Stimulated activated CD4-positive, alpha-beta T cell treated with anti-CD3 and anti-CD28 coated beads, Interleukin-4, amount 100 ng/mL, for 48 hours (primary cell): Measurements from ENCODE around the gene ANK2.
"Not testable (repeated sequence)": the region's sequence is repeated elsewhere in the genome, so short reads cannot be mapped to it uniquely, and the experiment has no call there.

Experiments
- DNase-seq, 2 donors: peaks; one replicate each; pipeline ENCODE4 v3.0.0-alpha.2; 2020; ENCODE audit warnings: low read depth in 2 of 2

Gene ANK2

DNA sequence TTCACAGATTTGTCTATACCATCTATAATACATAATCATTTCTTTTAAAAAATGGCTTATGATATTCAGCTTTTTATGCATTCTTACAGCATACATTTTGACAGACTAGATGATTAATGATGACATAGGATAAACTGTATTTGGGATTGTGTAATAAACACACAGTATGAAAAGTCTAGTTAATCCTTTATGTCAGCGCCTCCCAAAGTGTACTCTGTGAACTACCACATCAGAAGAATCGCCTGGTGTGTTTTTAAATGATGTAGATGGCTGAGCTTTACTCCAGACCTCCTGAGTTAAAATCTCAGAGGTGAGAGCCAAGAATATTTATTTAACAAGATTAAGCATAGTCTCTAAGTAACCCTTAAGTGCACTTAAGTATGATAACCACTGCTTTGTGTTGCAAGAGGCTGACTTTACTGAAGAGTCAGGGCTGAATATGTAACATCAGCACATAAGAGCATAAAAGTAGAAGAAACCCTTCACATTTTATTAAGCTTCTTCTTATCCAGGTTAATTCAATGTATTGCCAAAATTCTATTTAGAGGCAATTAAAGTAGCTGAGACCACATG lies 104.2 kb downstream of the ANK2 start:
- DNase-seq, result no peak

DNA sequence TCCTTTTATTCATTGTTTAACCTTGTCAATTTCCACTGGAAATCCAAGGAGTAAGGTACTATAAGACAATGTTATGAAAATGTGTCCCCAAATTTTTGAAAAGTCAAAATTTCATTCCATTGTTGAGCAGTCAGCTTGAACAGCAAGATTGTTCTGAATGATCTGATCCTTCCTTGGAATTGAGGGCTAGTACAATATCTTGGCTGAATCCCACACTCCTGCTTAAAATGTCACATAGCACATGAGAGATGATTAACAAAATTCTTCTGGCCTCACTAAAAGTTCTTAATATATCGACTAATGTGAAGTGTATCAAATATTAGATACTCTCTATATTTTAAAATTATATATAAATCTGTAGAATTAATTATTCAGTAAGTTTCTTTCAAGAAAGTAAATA lies 104.8 kb downstream of the ANK2 start:
- DNase-seq, result no peak

DNA sequence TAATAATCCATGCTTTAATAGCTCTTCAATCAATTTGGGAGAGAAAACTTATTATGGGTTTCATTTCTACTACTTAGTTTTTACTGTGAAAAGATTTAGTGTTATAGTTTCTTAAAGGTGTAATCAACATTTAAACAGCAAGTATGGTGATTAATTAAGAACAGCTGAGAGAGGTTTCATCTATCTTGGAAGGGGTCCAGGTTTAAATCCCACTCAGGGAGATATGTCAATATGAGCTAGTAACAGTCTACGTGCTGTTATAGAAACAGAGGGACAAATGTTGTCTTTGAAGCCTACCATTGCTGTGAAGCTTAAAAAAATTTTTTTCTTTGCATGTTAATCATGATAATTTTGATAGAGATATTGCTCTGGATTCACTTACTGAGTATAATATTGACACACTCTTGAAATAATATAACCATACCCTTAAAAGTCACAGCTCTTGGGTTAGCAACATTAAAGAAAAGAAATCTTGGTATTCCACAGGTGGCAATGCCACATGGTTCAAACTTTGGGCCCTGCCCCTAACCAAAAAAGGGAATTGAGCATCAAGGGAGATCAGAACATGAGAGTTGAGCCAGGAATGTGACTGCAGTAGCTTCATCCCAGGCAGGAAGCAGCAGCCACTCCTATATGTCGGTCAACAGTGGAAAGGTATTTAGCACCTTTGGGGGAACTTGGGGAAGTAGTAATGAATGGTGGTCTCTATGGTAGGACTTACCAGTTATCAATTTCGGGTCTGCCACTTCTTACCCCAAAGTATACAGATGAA lies 107.8 kb downstream of the ANK2 start:
- no peak for DNase-seq

DNA sequence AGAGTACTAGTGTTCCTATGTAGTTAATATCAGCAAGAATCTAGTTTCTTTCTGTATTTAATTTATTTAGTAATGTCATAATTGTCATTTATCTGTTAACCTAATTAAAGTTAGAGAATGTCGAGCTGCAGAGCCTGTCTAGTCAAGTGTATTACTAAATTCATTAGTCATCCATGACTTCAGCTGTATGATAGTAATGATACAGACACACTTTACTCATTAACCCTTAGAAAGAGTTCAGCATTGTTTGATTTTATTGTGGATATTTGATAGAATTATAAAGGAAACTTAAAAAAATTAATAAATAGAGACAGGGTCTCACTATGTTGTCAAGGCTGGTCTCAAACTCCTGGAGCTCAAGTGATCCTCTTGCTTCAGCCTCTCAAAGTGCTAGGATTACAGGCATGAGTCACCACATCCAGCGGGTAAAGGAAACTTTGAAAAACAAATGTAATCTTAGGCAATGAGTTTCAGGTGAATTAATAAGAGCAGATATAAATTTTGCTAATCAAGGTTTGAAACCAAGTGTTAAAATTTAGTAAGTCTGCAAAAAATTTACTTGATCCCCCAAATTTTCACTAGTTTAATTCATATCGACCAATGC lies 110.6 kb downstream of the ANK2 start:
- no peak for DNase-seq

DNA sequence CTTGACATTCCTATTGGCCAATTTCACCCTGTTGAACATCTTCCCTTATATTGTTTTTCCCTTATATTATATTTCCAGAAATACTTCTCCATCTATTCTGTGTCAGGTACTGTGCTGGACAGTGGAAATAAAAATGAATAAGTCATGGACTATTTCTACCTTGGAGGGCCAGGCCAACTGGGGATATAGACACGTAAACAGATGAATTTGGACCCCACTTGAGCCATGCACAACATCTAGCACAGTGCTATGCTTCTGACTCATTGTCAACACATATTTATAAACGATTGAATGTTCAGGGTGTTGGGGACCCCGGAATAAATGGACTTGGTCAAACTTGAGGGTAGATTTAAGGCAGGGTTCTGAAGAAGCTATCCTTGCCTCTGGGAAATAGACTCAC lies 111.1 kb downstream of the ANK2 start:
- no peak for DNase-seq

DNA sequence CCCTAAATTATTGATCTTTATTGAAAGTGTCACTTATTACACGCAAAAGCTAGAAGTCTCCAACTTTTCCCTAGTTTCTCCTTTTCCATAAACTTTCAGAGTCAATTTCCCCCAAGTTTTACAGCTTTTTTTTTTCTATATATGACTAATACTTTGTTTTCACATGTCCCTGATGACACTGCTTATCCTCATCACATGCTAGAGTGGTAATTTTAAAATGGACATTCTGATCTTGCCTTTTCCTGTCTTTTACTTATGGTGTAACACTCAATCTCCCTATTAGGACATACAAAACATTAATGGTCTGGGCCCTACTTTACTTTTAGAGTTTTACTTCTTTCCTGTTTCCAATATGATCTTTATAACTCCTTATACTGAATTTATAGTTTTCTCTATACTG lies 112.6 kb downstream of the ANK2 start:
- DNase-seq, result no peak

DNA sequence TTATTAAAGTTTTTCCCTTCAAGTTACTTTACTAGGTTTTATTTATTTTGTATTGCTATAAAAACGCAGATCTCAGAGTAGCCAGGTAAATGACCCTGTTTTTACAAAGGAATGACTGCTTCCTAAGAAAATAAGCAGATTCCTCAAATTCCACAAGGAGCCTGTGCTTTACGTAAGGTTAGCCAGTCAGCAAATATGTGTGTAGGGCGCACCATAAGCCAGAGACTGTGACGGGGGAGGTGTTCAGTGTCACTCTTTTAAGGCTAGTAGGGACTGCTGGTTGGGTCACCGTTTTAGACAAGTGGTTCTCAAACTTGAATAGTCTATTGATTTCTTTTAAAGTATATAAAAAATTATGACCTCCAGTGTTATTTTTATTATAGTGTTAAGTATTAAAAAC lies 119.9 kb downstream of the ANK2 start:
- DNase-seq, result no peak

DNA sequence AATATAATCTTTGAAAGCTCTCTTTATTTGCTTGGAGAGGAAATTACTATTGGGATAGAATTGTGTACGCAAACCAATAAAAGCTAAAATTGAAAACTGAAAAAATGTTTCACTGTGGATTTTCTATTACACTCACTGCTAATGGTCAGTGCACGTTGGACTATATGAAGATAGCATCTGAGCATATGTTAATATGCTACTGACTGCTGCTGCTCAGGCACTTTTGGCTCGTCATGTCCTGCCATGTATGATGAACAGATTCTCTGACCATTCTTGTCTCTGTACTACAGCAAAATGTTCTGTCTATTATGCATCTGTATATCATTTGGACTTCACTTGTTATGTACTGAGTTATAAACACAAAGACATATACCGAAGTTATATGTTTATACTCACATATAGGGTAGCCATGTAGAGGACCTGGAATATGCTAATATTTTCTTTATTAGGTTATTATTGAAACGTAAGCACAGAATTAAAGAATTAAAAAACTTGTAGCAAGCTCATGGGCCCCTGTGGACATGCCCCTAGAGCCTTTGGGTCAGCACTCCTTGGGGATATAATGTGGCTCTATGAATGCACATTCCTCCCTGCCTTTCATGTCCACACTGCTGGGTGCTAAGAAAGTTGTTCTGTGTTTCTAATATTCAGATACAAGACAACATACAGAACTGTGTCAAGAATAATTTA lies 120.8 kb downstream of the ANK2 start:
- no peak for DNase-seq

DNA sequence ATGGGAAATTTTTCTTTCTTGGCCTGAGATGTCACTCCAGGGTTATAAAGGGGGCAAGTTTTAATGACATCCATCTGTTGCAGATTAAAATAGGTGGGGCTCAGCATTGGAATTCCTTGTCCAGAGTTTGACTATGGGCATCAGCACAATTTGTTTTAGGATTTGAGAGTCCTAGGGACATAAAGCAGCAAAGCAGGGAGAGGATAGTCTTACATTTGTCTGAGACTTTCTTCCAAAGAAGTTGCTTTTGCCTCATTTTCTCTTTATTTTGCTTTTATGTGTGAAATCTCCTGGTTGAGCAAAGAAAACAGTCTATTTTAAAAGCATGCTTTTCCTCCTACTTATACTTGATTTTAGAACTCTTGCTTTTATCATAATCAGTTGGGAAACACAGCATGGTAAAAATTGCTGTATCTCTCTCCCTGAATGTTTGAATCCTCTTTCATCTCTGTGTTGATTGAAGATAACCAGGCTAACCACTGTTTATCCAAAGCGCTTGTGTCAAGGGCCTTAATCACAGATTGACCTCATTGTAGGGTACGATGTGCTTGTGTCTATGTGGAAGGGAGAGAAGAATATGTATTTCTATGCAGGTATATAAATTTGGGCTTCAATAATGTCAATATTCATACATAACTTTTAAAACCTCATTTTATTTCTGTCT lies 121.5 kb downstream of the ANK2 start:
- DNase-seq, result no peak

DNA sequence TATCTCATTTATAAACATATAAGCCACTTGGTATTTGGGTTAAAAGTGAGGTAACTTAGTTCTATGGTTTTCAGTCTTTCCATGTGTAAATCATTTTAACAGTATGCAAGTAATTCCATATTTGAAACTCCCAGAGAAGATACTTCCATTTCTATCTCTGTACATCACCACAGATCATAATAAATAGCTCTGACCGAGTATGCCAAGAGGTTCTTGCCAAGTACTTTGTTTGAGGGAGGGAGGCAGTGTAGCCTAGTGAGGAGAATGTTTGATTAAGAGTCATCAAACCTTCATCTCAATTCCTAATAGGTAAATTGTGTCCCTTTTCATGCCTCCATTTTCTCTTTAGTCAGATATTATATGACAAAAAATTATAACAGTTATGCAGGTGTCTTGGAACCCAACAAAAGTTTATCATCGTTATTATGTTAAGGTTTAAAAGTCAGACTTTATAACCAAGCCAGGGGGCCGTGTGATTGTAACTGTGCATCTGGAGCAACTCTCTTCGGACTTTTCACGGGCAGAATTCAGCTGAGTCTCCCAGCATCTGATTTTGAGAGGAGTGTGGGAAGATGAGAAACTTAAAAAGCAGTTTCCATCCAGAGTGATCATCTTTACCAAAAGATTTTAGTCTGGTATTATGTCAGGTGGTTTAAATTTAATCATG lies 123.8 kb downstream of the ANK2 start:
- DNase-seq, result no peak

DNA sequence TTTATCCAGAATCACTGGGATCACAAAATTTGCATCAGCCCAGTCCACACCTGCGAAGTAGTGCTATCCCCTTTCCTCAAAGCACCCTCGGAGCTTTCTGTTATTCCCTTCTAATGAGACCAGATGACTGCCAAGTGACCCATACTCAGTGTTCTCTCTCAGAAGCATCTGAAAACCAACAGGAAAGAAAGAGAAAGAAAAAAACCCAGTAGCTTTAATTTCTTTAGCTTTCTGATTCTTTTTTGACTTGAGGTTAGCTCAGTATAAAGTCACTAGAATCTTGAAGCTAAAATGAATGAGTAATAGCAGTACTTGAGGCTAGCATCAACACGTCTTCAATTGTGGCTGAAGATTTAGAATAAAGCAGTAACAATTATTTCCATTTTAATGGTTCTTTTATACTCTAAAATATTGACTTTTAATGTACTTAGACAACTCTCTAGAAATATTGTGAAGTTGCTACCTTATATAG lies 124.4 kb downstream of the ANK2 start:
- no peak for DNase-seq

DNA sequence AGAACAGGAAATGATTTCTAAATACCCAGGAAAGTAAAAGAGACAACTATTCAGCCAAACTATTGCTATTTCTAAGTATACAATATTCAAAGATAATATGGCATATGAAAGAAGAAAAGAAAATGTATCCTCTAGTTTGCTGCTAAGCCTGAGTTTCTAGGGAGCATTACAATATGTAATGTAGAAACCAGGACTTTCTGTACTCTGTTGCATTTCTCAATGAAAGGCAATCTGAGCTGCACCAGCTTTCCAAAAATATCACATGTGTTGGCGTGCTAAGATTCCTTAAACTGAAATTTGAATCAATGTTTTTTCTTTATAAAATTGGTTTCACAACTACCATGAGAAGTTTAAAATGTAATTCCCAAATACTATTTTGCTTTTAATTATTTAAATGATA lies 129.6 kb downstream of the ANK2 start:
- no peak for DNase-seq

DNA sequence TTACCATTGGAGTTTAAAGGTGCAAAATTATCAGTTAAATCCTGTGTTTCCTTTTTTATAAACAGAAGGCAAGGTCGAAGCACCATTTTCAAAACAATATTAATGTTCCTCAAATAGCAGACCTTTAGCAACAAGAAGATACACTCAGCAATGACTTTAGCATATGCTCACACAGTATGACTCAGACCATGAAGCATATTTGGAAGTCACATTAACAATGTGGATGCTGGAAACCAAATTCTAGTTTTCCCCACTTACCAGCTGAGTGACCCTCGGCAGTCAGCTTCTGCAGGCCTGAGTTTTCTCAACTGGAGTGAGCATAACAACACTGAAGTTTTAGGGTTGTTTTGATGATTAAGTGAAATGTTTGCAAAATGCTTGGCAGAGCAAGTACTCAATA lies 130.5 kb downstream of the ANK2 start:
- no peak for DNase-seq

DNA sequence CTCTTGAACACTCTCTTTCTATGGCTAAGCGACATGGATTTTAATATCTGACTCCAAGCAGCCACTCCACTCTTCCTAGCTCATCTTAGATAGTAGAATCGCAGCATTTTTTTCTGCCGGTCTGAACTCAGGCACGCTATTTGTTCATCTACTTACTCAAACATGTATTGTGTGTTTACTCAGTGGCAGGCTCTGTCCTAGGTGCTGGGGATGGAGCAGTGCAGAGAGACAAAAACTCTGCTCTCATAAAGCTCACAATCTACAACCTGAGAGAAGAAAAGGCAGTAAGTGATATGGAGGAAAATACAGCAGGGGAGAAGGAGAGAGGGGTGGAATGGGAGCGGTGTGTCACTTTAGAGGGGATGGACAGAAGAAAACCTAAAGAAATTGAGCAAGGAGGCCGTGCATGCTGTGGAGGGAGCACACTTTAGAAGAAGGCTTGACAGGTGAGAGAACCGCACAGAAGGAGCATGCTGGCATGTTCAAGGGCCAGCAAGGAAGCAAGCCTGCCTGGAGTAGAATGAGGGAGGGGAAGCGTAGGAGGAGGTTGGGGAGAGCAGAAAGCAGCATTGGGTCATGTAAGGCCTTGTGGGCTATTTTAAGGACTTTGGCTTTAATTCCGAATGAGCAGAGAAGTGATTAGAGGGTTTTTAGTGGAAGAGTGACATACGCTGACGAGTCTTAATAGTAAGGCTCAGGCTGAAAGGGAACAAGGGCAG lies 132.0 kb downstream of the ANK2 start:
- no peak for DNase-seq

DNA sequence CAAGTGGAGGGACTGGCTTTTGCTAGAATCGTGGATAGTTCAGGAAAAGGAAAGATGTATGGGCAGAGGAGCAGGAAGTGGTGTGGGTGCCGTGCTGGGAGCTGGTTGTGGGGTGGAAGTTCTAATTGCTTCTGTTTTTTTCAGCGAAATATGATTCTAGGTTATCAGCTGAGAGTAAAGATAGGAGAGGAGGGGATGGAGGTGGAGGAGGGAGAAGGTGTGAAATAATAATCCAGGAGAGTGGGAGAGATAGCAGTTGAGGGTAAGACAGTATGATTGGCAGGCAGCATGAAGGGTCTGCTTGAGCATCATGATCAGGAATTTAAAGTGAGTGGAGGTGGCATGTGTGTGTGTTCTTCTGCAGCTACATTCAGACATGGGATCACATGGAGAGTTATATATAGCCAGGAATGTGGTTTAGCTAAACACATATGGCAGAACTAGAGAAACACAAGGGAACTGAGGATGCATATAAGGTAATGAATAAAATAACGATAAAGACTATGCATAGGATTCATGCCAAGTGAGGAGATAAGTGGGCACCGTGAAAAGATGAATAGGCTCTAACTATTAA lies 133.7 kb downstream of the ANK2 start:
- DNase-seq, result no peak

DNA sequence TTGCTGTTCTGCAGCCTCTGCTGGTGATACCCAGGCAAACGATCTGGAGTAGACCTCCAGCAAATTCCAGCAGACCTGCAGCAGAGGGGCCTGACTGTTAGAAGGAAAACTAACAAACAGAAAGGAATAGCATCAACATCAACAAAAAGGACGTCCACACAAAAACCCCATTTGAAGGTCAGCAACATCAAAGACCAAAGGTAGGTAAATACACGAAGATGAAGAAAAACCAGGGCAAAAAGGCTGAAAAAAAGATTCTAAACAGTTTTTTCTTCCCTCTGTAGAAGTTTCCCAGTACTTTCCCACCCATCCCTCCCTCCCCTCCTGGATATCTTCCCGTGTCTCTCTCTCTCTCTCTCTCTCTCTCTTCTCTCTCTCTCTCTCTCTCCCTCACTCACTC lies 136.8 kb downstream of the ANK2 start:
- not testable (repeated sequence) for DNase-seq

DNA sequence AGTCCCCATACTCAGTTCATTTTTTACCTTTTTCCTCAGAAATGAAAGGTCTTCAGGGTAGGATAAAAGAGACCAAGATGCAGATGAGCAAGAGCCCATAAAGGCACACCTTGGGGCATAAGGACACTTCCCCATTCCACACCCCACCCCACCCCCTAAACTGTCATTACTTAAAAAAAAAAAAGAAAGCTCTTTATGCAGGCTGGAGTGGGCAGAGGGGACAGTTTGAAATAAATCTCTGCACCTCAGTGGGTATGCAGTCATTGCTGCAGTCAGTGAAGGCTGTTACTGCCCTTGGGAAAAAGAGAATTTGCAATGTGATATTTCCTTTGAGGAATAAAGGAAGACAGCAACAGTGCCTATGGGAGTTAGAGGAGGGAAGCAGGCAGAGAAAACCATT lies 137.5 kb downstream of the ANK2 start:
- DNase-seq, result no peak

DNA sequence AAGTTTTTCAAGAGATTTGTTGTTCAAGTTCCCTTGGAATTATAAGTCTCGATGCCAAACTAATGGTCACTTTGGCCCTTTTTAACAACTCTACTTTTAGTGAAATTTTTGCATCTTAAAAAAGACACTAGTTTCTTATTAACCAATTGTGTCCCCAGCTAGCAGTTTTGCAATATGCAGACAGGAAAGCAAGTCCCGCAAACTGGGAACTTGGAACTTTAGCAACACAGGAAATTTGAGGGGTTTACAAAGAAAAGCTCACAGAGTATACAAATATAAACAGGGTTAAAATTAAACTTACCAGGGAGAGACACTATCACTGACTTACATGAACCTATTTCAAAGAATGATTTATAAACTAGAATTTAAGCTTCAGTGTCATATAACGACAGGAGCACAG lies 137.9 kb downstream of the ANK2 start:
- DNase-seq, result no peak

DNA sequence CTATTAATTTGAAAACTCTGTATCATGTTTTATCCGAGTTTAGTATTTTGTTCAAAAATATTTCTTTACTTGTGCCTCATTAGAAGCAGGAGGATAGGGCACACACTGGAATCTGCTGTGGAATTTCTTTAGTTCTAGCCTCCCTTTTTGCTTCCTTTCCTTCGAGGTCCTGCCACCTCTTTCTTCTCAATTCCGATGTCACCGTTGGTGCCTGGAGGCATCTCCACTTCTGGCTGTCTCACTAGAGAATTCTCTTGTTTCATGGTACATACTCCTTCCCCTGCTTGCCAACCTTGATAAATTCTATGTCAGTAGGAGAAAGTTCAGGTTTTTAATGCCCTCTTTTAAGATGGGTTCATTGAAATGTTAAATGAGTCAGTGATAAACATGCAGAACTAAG lies 140.1 kb downstream of the ANK2 start:
- DNase-seq, result no peak

DNA sequence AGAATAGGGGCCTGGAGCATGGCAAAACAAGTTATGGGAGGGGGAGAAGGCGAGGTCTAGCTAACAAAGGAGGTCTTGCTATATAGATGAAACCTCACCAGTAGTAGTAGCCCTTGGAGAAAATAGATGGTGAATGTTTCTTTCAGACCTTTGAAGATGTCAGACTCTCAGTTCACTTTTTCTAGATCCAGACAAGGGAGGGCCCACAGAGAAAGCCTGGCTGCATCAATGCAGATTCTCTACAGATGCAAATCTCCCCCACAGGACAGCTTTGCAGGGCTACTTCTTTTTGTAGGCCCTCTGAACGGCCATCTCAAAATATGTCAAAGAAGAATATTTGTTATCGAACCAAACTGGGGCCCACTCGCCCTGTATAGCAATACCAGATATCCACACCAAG lies 159.7 kb downstream of the ANK2 start:
- no peak for DNase-seq
